ENCODE data around the gene EOLA2. TPM values are rescaled to one million over a fixed set of nuclear protein-coding genes. Genes with fewer than 3 reads are reported as not detected.
"Not testable (repeated sequence)": the region's sequence is repeated elsewhere in the genome, so short reads cannot be mapped to it uniquely, and the experiment has no call there.

Gene EOLA2
- total RNA-seq, 4 donors from 2014 or later = 35.0 to 40.8 (median 38.3) TPM

GRCh38 chrX:149939655-149939904 lies 1.3 kb upstream of the EOLA2 start:
- H3K36me3 ChIP-seq = peaks cover 0 to under 1% (median 0%) of the 10 kb centered on the region in 3 donors
- H3K4me1 ChIP-seq = peaks cover 0 to 8% (median 0%) of the 10 kb centered on the region in 4 donors
- TF ChIP-seq EP300 (IDR thresholded peaks at IDR 0.05) (peak in 1 of 2 donors; percentile 54), CTCF (IDR thresholded peaks at IDR 0.05) (no peak), POLR2A (IDR thresholded peaks at IDR 0.05) (peak in 1 of 2 donors; percentile 58)
- H3K4me3 ChIP-seq = peak overlapping the region; percentile 42 to 58 (median 48)
- H3K27ac ChIP-seq = peak overlapping the region; percentile 86 to 97 (median 95)
- no peaks in the 10 kb centered on the region for H3K27me3 ChIP-seq
- DNase-seq (ENCODE audit: low spot score in 2 of 2) = no peak
- no peaks in the 10 kb centered on the region for H3K9me3 ChIP-seq
- 0 to 33% methylated on average over 7 to 17 of the region's 17 CpGs for WGBS, 2 donors

- Histone ChIP-seq H3K36me3 (peaks cover 0 to 6% (median 0%) of the 10 kb centered on the region in 3 donors), H3K27ac (peak overlapping the region; percentile 89 to 97 (median 95)), H3K4me3 (peak overlapping the region; percentile 49 to 82 (median 57)), H3K9me3 (no peaks in the 10 kb centered on the region), H3K27me3 (no peaks in the 10 kb centered on the region), H3K4me1 (peaks cover 0 to 8% (median 0%) of the 10 kb centered on the region in 4 donors)
- DNase-seq (ENCODE audit: low spot score in 2 of 2) = peak; percentile 89 to 92
- TF ChIP-seq POLR2A (IDR thresholded peaks at IDR 0.05) (no peak), EP300 (IDR thresholded peaks at IDR 0.05) (no peak), CTCF (IDR thresholded peaks at IDR 0.05) (no peak)
- WGBS, 2 donors = 6 to 40% methylated on average over 10 to 38 of the region's 50 CpGs
Observed at GRCh38 chrX:149938881-149939654, 777 bp upstream of the EOLA2 start.

GRCh38 chrX:149937871-149938426 lies 342 bp downstream of the EOLA2 start:
- no peak for DNase-seq (ENCODE audit: low spot score in 2 of 2)
- peaks cover 0 to 11% (median 0%) of the 10 kb centered on the region in 3 donors for H3K36me3 ChIP-seq
- TF ChIP-seq POLR2A (IDR thresholded peaks at IDR 0.05) (no peak), CTCF (IDR thresholded peaks at IDR 0.05) (no peak), EP300 (IDR thresholded peaks at IDR 0.05) (no peak)
- H3K4me1 ChIP-seq = peaks cover 0 to 8% (median 0%) of the 10 kb centered on the region in 4 donors
- H3K4me3 ChIP-seq = peak overlapping the region; percentile 44 to 82 (median 56)
- H3K9me3 ChIP-seq = no peaks in the 10 kb centered on the region
- no peaks in the 10 kb centered on the region for H3K27me3 ChIP-seq
- H3K27ac ChIP-seq = peak overlapping the region; percentile 86 to 97 (median 89)
- WGBS, 2 donors = 4 to 56% methylated on average over 5 to 33 of the region's 46 CpGs

- not testable (repeated sequence) for H3K9me3 ChIP-seq; H3K27me3 ChIP-seq; DNase-seq (ENCODE audit: low spot score in 2 of 2); H3K4me1 ChIP-seq
- Histone ChIP-seq H3K27ac (peak overlapping the region; percentile 86 to 97 (median 89)), H3K4me3 (peak overlapping the region; percentile 44 to 82 (median 56)), H3K36me3 (peaks cover 0 to 11% (median 0%) of the 10 kb centered on the region in 3 donors)
- 46 to 63% methylated on average over 3 to 5 of the region's 5 CpGs for WGBS, 2 donors
Observed at GRCh38 chrX:149937328-149937727, 963 bp downstream of the EOLA2 start.

GRCh38 chrX:149933547-149933946 lies 4.7 kb downstream of the EOLA2 start:
- DNase-seq (ENCODE audit: low spot score in 2 of 2); H3K4me1 ChIP-seq; H3K27ac ChIP-seq; H3K27me3 ChIP-seq; H3K4me3 ChIP-seq; H3K9me3 ChIP-seq: not testable (repeated sequence)
- peaks cover 0 to 11% (median 0%) of the 10 kb centered on the region in 3 donors for H3K36me3 ChIP-seq
- 70 to 89% methylated on average over 5 to 18 of the region's 21 CpGs for WGBS, 2 donors

- no CpG with 5 or more reads among the region's 5 CpGs for WGBS, 2 donors
- not testable (repeated sequence) for H3K4me3 ChIP-seq; H3K9me3 ChIP-seq; H3K27ac ChIP-seq; DNase-seq (ENCODE audit: low spot score in 2 of 2); H3K27me3 ChIP-seq; H3K4me1 ChIP-seq
- peaks cover 0 to 11% (median 0%) of the 10 kb centered on the region in 3 donors for H3K36me3 ChIP-seq
Observed at GRCh38 chrX:149932970-149933369, 5.3 kb downstream of the EOLA2 start.

- not testable (repeated sequence) for H3K4me3 ChIP-seq; H3K4me1 ChIP-seq; H3K9me3 ChIP-seq; H3K27me3 ChIP-seq; DNase-seq (ENCODE audit: low spot score in 2 of 2); H3K27ac ChIP-seq
- H3K36me3 ChIP-seq = peaks cover 0 to 11% (median 0%) of the 10 kb centered on the region in 3 donors
- 83% methylated on average over 2 of the region's 2 CpGs; no CpG with 5 or more reads in 1 of the 2 donors for WGBS, 2 donors
Observed at GRCh38 chrX:149932150-149932549, 6.1 kb downstream of the EOLA2 start.

GRCh38 chrX:149931355-149931754 lies 6.9 kb downstream of the EOLA2 start:
- peaks cover 0 to 11% (median 0%) of the 10 kb centered on the region in 3 donors for H3K36me3 ChIP-seq
- not testable (repeated sequence) for H3K27ac ChIP-seq; DNase-seq (ENCODE audit: low spot score in 2 of 2); H3K27me3 ChIP-seq; H3K4me3 ChIP-seq; H3K4me1 ChIP-seq; H3K9me3 ChIP-seq
- WGBS, 2 donors = 33 to 45% methylated on average over 2 of the region's 4 CpGs

- not testable (repeated sequence) for H3K27me3 ChIP-seq; H3K27ac ChIP-seq; DNase-seq (ENCODE audit: low spot score in 2 of 2); H3K4me3 ChIP-seq; H3K36me3 ChIP-seq; H3K9me3 ChIP-seq; H3K4me1 ChIP-seq
- WGBS, 2 donors = no CpG with 5 or more reads among the region's 7 CpGs
Observed at GRCh38 chrX:149929400-149929799, 8.9 kb downstream of the EOLA2 start, which contains the start of gene HSFX4. TSS of gene HSFX4 (plus strand) at chrX:149929573. CDS start at chrX:149929645, 72 bp downstream.

- H3K27me3 ChIP-seq; H3K4me3 ChIP-seq; DNase-seq (ENCODE audit: low spot score in 2 of 2); H3K4me1 ChIP-seq; H3K36me3 ChIP-seq; H3K9me3 ChIP-seq; H3K27ac ChIP-seq: not testable (repeated sequence)
- whole genome bisulfite sequencing, 2 donors = no CpG with 5 or more reads among the region's 1 CpG
Observed at GRCh38 chrX:149928635-149929034, 9.7 kb downstream of the EOLA2 start.

All from tibial nerve (tissue), 4 donors.